Skeletal muscle tissue (tissue), 4 donors: ENCODE results near the gene BTRC. TPM values are rescaled to one million over a fixed set of nuclear protein-coding genes. Genes with fewer than 3 reads are reported as not detected.
"Not testable (repeated sequence)": the region's sequence is repeated elsewhere in the genome, so short reads cannot be mapped to it uniquely, and the experiment has no call there.

Experiments
- H3K27ac ChIP-seq: one replicate; pipeline ENCODE4 v1.7.0; 2013; ENCODE audit warnings: mild to moderate bottlenecking, low read depth, low read length, inconsistent platforms
- H3K27me3 ChIP-seq, 3 donors: one replicate each; pipeline ENCODE4 v1.7.0; 2013; ENCODE audit warnings: low read length in 3 of 3; ENCODE audit not compliant: control insufficient read depth in 3 of 3, insufficient read depth in 3 of 3
- H3K36me3 ChIP-seq, 3 donors: one replicate each; pipeline ENCODE4 v1.7.0; 2013; ENCODE audit warnings: low read length in 3 of 3; ENCODE audit not compliant: control insufficient read depth in 3 of 3, insufficient read depth in 3 of 3
- H3K4me1 ChIP-seq, 3 donors: one replicate each; pipeline ENCODE4 v1.7.0; 2013; ENCODE audit warnings: low read length in 3 of 3, mild to moderate bottlenecking in 3 of 3; ENCODE audit not compliant: control insufficient read depth in 3 of 3, insufficient read depth in 3 of 3
- H3K4me3 ChIP-seq, 3 donors: one replicate each; pipeline ENCODE4 v1.7.0; 2013; ENCODE audit warnings: low read length in 3 of 3
- H3K9ac ChIP-seq, 3 donors: one replicate each; pipeline ENCODE4 v1.7.0; 2013; ENCODE audit warnings: low read length in 3 of 3, mild to moderate bottlenecking in 3 of 3, moderate library complexity in 2 of 3, low read depth in 1 of 3
- H3K9me3 ChIP-seq, 3 donors: one replicate each; pipeline ENCODE4 v1.7.0; 2013; ENCODE audit warnings: low read length in 3 of 3; ENCODE audit not compliant: control insufficient read depth in 3 of 3
- total RNA-seq: library from RNA; depleted of rRNA; stranded (reverse); fragments of >200 nt; gene quantifications from one replicate; pipeline ENCODE4 v1.2.3, GENCODE V29; 2014
- donor health status: Osteomylitis.

BTRC gene
- total RNA-seq, 1 donor from 2014 or later, result 19.8 TPM

GRCh38 chr10:101360090-101360489, 6.1 kb downstream of the BTRC start:
- H3K9ac ChIP-seq, H3K4me3 ChIP-seq, H3K9me3 ChIP-seq, H3K27me3 ChIP-seq, H3K36me3 ChIP-seq, H3K27ac ChIP-seq: not testable (repeated sequence)
- peaks cover 7 to 10% (median 9%) of the 10 kb centered on the region in 3 donors for H3K4me1 ChIP-seq

GRCh38 chr10:101360841-101361240, 6.9 kb downstream of the BTRC start:
- H3K4me3 ChIP-seq, H3K9ac ChIP-seq, H3K27ac ChIP-seq, H3K9me3 ChIP-seq, H3K4me1 ChIP-seq, H3K36me3 ChIP-seq, H3K27me3 ChIP-seq: not testable (repeated sequence)

GRCh38 chr10:101363850-101364400, 10.0 kb downstream of the BTRC start:
- H3K4me1 ChIP-seq, result peaks cover 0 to 1% (median 0%) of the 10 kb centered on the region in 3 donors
- H3K27me3 ChIP-seq, result no peaks in the 10 kb centered on the region
- H3K9ac ChIP-seq, result no peak overlapping the region
- no peaks in the 10 kb centered on the region for H3K9me3 ChIP-seq
- H3K27ac ChIP-seq, result no peak overlapping the region
- no peaks in the 10 kb centered on the region for H3K36me3 ChIP-seq
- no peak overlapping the region for H3K4me3 ChIP-seq

- no peak overlapping the region for H3K27ac ChIP-seq
- H3K9ac ChIP-seq, result no peak overlapping the region
- H3K27me3 ChIP-seq, result no peaks in the 10 kb centered on the region
- H3K4me1 ChIP-seq, result no peaks in the 10 kb centered on the region
- no peaks in the 10 kb centered on the region for H3K9me3 ChIP-seq
- H3K4me3 ChIP-seq, result no peak overlapping the region
- H3K36me3 ChIP-seq, result peaks cover 0 to under 1% (median 0%) of the 10 kb centered on the region in 3 donors
Observed at GRCh38 chr10:101364721-101365120, 10.8 kb downstream of the BTRC start.

GRCh38 chr10:101367569-101368453, 13.8 kb downstream of the BTRC start:
- no peak overlapping the region for H3K27ac ChIP-seq
- H3K9ac ChIP-seq, result no peak overlapping the region
- no peak overlapping the region for H3K4me3 ChIP-seq
- H3K27me3 ChIP-seq, result no peaks in the 10 kb centered on the region
- H3K9me3 ChIP-seq, result no peaks in the 10 kb centered on the region
- peaks cover 0 to 3% (median 0%) of the 10 kb centered on the region in 3 donors for H3K36me3 ChIP-seq
- no peaks in the 10 kb centered on the region for H3K4me1 ChIP-seq

- Histone ChIP-seq H3K9me3 (no peaks in the 10 kb centered on the region), H3K36me3 (peaks cover 0 to 3% (median 0%) of the 10 kb centered on the region in 3 donors), H3K9ac (no peak overlapping the region), H3K4me3 (no peak overlapping the region), H3K27ac (no peak overlapping the region), H3K4me1 (no peaks in the 10 kb centered on the region), H3K27me3 (no peaks in the 10 kb centered on the region)
Observed at GRCh38 chr10:101373063-101373462, 19.1 kb downstream of the BTRC start.

- not testable (repeated sequence) for H3K9me3 ChIP-seq, H3K4me1 ChIP-seq, H3K36me3 ChIP-seq, H3K27ac ChIP-seq, H3K4me3 ChIP-seq, H3K27me3 ChIP-seq, H3K9ac ChIP-seq
Observed at GRCh38 chr10:101373993-101374392, 20.0 kb downstream of the BTRC start.

GRCh38 chr10:101375076-101375475, 21.1 kb downstream of the BTRC start:
- H3K9ac ChIP-seq, result no peak overlapping the region
- H3K27me3 ChIP-seq, result no peaks in the 10 kb centered on the region
- H3K27ac ChIP-seq, result no peak overlapping the region
- H3K9me3 ChIP-seq, result no peaks in the 10 kb centered on the region
- no peak overlapping the region for H3K4me3 ChIP-seq
- H3K36me3 ChIP-seq, result no peaks in the 10 kb centered on the region
- H3K4me1 ChIP-seq, result no peaks in the 10 kb centered on the region

- Histone ChIP-seq H3K9ac (no peak overlapping the region), H3K4me1 (no peaks in the 10 kb centered on the region), H3K4me3 (no peak overlapping the region), H3K27ac (no peak overlapping the region), H3K36me3 (no peaks in the 10 kb centered on the region), H3K27me3 (no peaks in the 10 kb centered on the region), H3K9me3 (no peaks in the 10 kb centered on the region)
Observed at GRCh38 chr10:101379663-101380352, 25.8 kb downstream of the BTRC start.
